Activated CD4-positive, alpha-beta T cell treated with anti-CD3 and anti-CD28 coated beads, Interleukin-2, Interleukin-6, amounts not matched to agents 100 ng/mL and 50 ng/mL, durations not matched to agents 16 hours and 8 hours (primary cell): ENCODE data around the gene DMBX1.

Experiments used
- DNase-seq: peaks from one replicate; pipeline ENCODE4 v3.0.0-alpha.2; 2020

Gene DMBX1

DNA sequence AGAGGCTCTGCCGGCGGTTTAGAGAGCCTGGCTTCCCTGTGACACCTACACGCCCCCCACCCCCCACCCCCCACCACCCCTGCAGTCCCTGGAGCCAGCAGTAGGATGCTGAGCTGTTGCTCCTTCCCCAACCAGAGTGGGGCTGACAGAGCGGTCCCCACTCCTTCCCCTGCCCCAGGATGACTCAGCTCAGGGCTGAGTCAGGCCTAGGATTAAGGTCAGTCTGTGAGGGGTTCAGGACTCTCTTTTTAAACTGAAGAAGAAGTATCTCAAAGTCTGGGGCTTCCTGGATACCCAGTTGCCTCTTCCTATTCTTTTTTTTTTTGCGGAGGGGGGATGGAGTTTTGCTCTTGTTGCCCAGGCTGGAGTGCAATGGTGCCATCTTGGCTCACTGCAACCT lies 19.1 kb downstream of the DMBX1 start:
- DNase-seq: no peak

DNA sequence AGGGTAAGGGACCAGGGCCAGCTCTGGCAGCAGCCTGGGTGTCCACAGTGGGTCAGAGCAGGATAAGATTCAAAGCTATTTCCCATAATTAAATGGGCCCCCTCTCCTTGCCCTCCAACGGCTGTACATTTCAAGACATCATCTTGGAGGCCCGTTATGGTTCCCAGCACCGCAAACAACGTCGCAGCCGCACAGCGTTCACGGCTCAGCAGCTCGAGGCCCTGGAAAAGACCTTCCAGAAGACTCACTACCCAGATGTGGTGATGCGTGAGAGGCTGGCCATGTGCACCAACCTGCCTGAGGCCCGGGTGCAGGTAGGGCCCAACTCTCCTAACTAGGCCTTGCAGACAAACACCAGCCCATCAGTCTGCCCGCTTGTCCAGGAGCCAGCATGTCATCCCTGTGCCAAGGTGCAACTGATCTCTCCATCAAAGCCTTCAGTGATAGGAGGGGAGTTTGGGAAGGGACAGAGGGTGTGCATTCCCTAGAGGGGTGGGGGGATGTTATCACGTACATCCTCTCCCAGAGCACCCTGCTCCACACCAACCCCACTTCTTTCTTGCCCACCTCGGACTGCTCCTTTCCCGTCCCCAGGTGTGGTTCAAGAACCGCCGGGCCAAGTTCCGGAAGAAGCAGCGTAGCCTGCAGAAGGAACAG lies 20.8 kb downstream of the DMBX1 start:
- DNase-seq: no peak

- DNase-seq: no peak
Measured at GRCh38 chr1:46510998-46511365, 21.3 kb downstream of the DMBX1 start.

DNA sequence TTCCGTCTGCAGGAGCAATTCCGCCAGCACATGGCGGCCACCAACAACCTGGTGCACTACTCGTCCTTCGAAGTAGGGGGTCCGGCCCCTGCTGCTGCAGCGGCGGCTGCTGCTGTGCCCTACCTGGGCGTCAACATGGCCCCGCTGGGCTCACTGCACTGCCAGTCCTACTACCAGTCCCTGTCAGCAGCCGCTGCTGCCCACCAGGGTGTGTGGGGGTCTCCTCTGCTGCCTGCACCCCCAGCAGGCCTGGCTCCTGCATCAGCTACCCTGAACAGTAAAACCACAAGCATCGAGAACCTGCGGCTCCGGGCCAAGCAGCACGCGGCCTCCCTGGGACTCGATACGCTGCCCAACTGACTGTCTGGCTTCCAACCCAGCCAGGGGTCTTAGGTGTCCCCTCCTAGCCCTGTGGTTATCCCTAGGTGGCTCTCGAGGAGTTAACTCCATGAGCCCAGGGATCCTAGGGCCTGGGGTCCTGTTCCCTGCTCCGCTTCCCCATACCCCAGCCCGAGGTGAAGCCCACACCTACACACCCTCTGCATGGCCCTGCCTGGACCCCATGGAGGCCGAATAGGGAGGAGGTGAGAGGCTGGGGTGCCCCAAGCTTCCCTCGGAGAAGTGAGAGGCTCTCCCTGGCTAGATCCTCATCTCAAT lies 22.6 kb downstream of the DMBX1 start:
- no peak for DNase-seq

DNA sequence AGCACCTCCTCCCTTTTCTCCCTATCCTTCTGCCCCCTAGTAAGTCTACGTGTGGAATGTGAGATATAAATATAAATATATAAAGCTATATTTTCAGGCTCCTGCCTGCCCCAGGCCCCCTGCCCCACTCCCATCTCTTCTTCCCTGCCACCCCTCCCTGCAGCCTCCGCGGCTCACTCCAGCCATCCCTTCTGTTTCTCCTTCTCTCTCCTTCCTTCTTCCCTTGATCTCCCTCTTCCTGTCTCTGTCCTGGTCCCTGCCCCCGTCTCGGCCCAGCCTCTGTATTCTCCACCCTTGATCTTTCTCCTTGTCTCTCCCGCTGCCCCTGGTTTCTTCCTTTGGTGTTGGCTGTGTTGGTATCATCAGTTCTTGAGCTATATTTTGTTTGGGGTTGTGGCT lies 23.2 kb downstream of the DMBX1 start:
- DNase-seq: no peak

DNA sequence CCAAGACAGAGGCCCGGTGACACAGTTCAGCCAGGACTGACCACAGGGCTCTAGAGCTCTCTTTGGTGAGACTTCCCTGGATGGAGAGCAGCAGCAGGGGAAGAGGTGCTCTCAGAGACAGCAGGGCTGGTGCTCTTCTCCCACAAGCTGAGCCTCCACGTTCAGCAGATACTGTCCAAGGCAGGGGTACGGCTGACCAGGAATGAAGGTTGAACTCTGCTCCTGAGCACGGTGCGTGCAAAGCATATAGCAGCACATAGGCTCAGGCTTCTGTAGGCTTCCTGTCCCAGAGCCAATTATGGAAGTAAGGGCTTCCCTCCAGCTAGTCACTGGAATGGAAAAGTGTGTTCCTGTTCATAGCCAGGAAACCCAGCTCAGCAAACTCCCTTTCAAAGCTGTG lies 23.9 kb downstream of the DMBX1 start:
- DNase-seq: no peak

- DNase-seq: no peak
Measured at GRCh38 chr1:46515576-46515975, 25.9 kb downstream of the DMBX1 start.

DNA sequence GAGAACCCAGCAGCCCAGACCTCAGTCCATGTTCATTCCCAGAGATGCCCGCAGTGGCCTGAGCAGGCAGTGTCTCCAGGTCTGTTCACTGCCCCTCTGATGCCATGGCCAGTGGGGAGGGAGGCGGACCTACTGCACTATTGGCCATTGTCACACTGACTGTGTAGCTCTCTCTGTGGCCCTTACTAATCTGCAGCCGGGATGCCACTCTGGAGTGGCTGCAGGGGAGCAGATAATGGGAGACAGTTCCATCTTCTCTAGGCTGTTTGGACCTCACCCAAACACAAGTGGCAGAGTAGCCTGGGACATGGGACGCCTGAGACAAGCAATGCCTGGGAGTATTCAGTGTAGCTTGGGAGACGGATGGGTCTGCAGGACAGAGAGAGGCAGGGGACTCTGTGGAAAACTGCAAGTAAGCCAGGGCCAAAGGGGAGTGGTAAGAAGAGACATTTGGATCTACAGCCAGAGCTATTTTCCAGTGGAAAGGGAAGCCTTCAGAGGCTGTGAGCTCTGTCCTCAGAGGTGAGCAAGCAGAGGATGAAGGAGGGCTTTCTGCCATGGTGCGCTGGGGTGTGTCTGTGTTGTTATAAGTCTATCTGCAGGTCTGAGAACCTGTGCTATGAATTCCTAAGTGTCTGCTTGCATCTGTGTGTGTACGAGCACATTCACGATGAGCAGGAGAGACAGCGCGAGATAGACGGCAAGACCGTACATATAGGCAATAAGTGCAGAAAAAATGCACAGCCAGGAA lies 26.7 kb downstream of the DMBX1 start:
- DNase-seq: no peak

- DNase-seq: no peak
Measured at GRCh38 chr1:46517010-46517600, 27.5 kb downstream of the DMBX1 start.

DNA sequence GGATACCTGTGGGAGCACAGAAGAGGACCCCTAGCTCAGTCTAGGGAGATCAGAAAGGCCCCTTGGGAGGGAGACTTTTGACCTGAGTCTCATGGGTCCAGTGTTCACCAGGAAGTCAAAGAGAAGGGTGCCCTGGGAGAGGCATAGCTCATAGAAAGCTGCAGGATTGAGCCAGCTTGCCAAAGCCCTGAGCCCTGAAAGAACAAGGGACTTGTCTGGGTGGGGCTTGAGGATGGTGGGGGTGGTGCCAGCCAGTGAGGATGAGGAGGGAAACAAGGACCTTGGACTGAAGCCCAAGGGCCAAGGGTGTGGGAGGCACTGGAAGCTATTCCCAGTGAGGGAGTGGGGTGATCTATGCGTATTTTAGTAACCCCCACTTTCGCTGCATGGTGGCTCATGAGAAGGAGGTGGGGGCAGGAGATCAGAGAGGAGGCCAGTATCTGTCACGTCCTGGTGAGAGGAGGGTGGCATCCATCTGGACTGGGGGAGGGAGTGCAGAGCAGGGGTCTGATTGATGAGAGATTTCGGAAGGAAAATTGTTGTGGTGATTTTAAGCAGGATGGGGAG lies 28.4 kb downstream of the DMBX1 start:
- no peak for DNase-seq

DNA sequence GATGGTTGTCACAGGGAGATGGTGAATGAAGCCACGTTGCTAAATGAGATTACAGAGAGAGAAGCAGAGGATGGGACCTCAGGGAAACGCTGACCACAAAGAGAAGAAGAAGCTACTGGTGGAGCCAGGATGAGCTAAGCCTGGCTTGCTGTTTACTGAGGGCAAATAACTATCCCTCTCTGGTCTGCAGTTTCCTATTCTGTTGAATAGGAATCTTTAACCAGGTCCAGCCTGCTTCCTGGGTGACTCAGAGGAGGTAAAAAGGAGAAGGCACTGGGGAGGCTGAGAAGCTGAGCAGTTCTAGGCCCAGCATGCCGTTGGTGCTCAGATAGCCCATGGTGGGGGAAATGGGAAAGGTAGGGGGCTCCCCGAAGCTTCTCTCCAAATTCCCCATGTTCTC lies 29.6 kb downstream of the DMBX1 start:
- no peak for DNase-seq

GRCh38 chr1:46520063-46520911 lies 30.7 kb downstream of the DMBX1 start:
- DNase-seq: no peak

- no peak for DNase-seq
Measured at GRCh38 chr1:46521414-46521813, 31.8 kb downstream of the DMBX1 start.

GRCh38 chr1:46522184-46522968 lies 32.7 kb downstream of the DMBX1 start:
- peak; percentile 87 for DNase-seq

- no peak for DNase-seq
Measured at GRCh38 chr1:46522969-46523320, 33.3 kb downstream of the DMBX1 start.

DNA sequence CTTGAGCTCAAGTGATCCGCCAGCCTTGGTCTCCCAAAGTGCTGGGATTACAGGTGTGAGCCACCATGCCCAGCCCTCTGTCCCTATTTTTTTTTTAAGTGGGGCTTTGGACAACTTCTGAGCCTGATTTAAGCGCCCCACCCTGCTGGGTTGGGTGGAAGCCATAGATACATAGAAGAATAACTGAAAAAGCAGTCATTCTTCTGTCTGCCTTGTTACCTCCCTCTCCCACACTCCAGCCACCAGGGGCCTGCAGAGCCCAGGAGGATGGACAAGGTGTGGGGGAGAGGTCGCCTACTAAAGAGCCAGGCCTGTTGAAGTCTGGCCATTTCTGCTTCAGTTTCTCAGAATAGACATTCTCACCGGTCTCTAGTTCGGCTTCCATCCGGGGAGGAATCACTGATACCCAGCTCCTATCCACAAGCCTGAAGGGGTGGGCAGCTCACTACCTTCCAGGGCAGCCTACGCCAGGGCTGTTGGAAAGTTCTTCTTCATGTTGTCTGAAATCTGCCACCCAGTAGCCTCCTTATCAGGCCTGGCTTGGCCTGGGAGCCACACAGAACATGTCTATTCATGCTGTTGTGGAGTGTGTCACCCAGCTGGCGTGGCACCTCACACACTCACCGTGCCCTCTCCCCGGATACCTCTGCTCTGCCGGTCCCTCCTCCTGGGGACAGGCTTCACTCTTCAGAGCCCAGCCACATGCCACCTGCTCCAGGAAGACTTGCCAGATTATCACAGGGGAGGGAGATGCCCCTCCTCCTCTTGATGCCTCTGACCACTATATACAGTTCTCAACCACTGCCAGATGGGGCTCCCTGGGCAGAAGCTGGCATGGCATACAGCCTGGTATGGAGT lies 34.1 kb downstream of the DMBX1 start:
- DNase-seq: no peak

- no peak for DNase-seq
Measured at GRCh38 chr1:46524843-46525242, 35.2 kb downstream of the DMBX1 start.

DNA sequence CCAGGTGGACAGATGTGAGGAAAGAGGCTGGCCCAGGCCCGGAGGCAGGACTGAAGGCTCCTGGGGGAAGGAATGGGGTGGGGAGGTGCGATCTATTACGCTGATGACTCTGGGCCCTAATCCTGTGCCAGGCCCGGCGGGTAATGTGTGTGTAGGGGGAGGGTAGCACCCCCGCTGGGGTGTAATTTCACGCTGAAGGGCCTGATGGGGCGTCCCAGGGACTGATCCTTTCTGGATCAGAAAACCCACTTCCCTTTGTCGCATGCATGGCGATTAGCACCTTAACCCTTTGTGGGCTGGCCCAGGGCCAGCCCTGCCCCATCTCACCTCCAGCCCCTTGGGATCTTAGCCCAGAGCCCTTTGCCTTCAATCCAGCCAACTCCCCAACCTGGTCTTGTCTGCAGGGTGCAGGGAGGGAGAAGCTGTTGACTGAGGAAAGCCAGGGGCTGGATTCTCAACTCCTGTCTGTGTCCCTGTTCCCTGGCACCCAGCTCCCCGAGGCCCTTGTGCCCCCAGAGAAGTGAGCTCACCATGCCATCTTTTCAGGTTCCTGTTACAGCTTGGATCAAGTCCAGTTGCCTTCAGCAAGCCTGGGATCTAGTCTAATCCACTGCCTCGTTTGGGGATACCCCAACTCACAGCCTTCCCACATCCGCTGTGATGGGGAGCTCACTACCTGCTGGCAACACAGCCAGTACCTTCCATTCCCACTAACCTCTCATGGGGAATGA lies 35.8 kb downstream of the DMBX1 start:
- DNase-seq: no peak

- DNase-seq: no peak
Measured at GRCh38 chr1:46526013-46526690, 36.5 kb downstream of the DMBX1 start.
